Osteoblast (primary cell): ENCODE data around the gene PRAC1. TPM values are rescaled to one million over a fixed set of nuclear protein-coding genes. Genes with fewer than 3 reads are reported as not detected.

ENCODE experiments used
- DNase-seq: peaks from one replicate; pipeline ENCODE4 v3.0.0; 2011; ENCODE audit warnings: low spot score, mixed read lengths; ENCODE audit not compliant: insufficient read length; ENCODE audit errors: missing footprints
- H2AFZ ChIP-seq: 2 replicates; pipeline ENCODE4 v1.6.0; 2011; ENCODE audit warnings: mild to moderate bottlenecking, low read length
- H3K27ac ChIP-seq: 2 replicates; pipeline ENCODE4 v1.5.1; 2011; ENCODE audit warnings: mild to moderate bottlenecking, low read depth, low read length, moderate library complexity
- H3K27me3 ChIP-seq: 2 replicates; pipeline ENCODE4 v1.6.0; 2012; ENCODE audit warnings: mild to moderate bottlenecking, control low read depth, inconsistent platforms, low read length, moderate library complexity; ENCODE audit not compliant: insufficient read depth
- H3K36me3 ChIP-seq: 2 replicates; pipeline ENCODE4 v1.5.1; 2011; ENCODE audit warnings: mild to moderate bottlenecking, low read length, control low read depth, moderate library complexity; ENCODE audit not compliant: insufficient read depth
- H3K4me1 ChIP-seq: 2 replicates; pipeline ENCODE4 v1.5.1; 2011; ENCODE audit warnings: mild to moderate bottlenecking, low read length, control low read depth, moderate library complexity; ENCODE audit not compliant: insufficient read depth
- H3K4me2 ChIP-seq: 2 replicates; pipeline ENCODE4 v1.6.0; 2011; ENCODE audit warnings: mild to moderate bottlenecking, low read length; ENCODE audit not compliant: insufficient read depth
- H3K4me3 ChIP-seq: fragments of 200-600 bp; sonication (generic); 3 replicates; pipeline ENCODE4 v1.5.1; 2012; ENCODE audit warnings: mild to moderate bottlenecking, low read length, inconsistent platforms; ENCODE audit not compliant: insufficient read depth
- H3K79me2 ChIP-seq: 2 replicates; pipeline ENCODE4 v1.6.0; 2012; ENCODE audit warnings: mild to moderate bottlenecking, low read length, control low read depth, inconsistent platforms; ENCODE audit not compliant: insufficient read depth
- H3K9me3 ChIP-seq: 2 replicates; pipeline ENCODE4 v1.5.1; 2011; ENCODE audit warnings: low read depth, low read length, control low read depth
- H4K20me1 ChIP-seq: 2 replicates; pipeline ENCODE4 v1.6.0; 2012; ENCODE audit warnings: mild to moderate bottlenecking, low read length, control low read depth; ENCODE audit not compliant: insufficient read depth
- total RNA-seq: library from RNA; depleted of rRNA; stranded (reverse); fragments of >200 nt; gene quantifications from 2 replicates; pipeline ENCODE4 v1.2.3, GENCODE V29; 2012
- TF ChIP-seq, protein P1 (sequence below): IDR thresholded peaks from 2 replicates; pipeline ENCODE4 v1.5.1; 2011; ENCODE audit warnings: mild to moderate bottlenecking, low read depth, low read length, moderate library complexity; ENCODE audit errors: extremely low read depth

The PRAC1 gene
- total RNA-seq, 1 donor, result not detected

DNA sequence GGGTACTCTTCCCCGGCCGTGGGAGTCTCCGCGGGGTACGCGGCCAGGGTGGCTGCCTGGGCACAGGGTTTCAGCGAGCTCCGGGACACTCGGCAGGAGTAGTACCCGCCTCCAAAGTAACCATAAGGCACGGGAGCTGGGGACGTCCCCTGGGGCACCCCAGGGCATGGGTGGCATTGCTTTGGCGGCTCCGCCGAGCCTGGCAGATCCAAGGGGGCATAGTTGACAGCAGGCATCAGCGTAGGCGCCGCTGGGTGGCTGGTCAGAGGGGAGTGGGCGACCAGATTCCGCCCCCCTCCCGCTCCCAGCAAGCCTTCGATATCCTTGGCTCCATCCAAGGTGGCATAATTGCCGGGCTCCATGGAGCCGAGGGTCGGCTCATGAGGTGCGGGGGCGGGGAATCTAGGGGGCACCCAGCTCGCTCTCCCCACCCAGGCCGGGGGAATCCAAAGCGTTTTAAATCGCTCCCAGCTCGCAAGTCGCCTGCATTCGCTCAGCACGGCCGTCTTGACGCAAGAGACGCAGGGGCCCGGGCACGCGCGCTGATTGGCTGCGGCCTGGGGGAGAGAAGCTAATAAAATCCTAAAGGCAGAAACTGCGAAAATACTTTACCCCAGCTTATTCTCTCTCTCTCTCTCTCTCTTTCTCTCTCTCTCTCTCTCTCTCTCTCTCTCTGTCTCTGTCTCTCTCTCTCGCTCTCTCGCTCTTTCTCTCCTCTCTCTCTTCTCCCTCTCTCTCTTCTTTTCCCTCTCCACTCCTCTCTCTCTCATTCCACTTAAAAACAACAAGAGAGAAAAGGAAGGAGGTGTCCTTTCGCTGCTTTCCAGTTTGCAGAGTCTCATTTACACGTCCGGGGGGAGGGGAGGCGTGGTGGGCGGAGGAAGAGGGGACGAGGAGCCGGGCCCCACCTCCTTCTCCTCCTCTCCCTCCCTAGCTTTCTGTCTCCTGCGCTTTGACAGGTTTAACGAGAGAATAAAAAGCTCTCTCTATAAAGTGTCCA, 6.2 kb upstream of the PRAC1 start, which contains the start of gene HOXB13:
Gene HOXB13, minus strand, starts transcription at position 519 of the 1,000 bp plus-strand sequence. Its CDS starts 157 bp downstream, at position 362.
- Histone ChIP-seq H3K4me2 (no peak within 1 kb of the TSS), H3K9me3 (no peaks in the 10 kb centered on the region), H3K36me3 (no peaks in the 10 kb centered on the region), H2AFZ (no peak within 1 kb of the TSS), H3K27ac (no peak within 1 kb of the TSS), H4K20me1 (peaks cover 3% of the 10 kb centered on the region), H3K79me2 (no peaks in the 10 kb centered on the region), H3K27me3 (peaks cover 99% of the 10 kb centered on the region), H3K4me1 (peaks cover 5% of the 10 kb centered on the region), H3K4me3 (no peak within 1 kb of the TSS)
- no peak for DNase-seq
- TF ChIP-seq, protein P1, sequence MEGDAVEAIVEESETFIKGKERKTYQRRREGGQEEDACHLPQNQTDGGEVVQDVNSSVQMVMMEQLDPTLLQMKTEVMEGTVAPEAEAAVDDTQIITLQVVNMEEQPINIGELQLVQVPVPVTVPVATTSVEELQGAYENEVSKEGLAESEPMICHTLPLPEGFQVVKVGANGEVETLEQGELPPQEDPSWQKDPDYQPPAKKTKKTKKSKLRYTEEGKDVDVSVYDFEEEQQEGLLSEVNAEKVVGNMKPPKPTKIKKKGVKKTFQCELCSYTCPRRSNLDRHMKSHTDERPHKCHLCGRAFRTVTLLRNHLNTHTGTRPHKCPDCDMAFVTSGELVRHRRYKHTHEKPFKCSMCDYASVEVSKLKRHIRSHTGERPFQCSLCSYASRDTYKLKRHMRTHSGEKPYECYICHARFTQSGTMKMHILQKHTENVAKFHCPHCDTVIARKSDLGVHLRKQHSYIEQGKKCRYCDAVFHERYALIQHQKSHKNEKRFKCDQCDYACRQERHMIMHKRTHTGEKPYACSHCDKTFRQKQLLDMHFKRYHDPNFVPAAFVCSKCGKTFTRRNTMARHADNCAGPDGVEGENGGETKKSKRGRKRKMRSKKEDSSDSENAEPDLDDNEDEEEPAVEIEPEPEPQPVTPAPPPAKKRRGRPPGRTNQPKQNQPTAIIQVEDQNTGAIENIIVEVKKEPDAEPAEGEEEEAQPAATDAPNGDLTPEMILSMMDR, result no peak

DNA sequence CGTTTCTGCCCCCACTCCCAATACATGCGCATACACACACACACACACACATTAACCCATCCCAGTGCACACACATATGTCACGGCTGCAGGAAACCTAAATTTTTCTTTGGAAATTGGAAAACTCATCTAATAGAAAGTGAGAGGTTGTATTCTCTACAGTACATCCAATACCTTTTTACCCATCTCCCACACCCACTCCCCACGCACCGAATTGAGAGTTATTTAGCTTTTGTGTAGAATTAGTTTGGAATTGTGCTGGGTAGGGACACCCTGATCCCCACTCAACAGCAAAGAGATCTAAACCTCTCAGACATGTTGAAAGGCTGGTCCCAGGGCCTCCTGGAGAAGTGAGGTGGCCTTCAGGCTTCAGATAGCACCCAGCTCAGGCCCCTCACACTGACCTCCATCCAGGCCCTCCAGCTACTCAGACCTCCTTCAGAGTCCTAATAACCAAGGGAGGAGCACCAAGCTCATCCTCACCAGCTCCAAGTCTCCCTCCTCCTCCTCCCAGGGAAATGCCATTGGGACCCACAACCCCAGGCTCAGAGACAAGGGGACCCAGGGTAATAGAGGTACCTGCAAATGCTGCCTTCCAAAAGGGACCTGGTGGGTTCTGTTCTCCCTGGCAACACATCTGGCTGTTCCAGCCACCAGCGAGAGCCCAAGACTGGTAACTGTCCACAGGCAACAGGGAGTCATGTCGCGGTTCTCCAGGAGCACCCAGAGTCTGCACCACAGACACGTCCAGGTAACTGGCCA, 5.3 kb upstream of the PRAC1 start:
- H3K4me1 ChIP-seq, result peaks cover 5% of the 10 kb centered on the region

DNA sequence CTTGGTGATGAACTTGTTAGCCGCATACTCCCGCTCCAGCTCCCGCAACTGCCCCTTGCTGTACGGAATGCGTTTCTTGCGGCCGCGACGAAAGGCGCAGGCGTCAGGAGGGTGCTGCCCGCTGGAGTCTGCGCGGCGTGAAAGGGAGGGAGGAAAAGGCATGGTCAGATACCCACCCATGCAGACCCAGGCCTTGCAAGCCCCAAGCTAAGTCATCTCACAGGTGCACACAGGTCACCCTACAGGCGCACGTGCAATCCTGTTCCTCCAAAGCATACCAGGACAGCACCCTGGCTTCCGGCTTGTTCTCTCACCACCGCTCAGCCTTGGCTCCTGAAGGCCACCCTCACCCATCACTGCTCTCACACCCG, 4.6 kb upstream of the PRAC1 start:
- Histone ChIP-seq H3K36me3 (no peaks in the 10 kb centered on the region), H3K9me3 (no peaks in the 10 kb centered on the region), H3K4me2 (no peak overlapping the region), H3K27ac (no peak overlapping the region), H3K27me3 (peaks cover 99% of the 10 kb centered on the region), H3K4me3 (no peak overlapping the region), H4K20me1 (peaks cover 3% of the 10 kb centered on the region), H3K79me2 (no peaks in the 10 kb centered on the region), H2AFZ (no peak overlapping the region), H3K4me1 (peaks cover 5% of the 10 kb centered on the region)
- TF ChIP-seq, protein P1, result no peak
- no peak for DNase-seq

More for the DNA sequence above, 5.3 kb upstream of the PRAC1 start:
- H3K79me2 ChIP-seq, result no peaks in the 10 kb centered on the region
- no peaks in the 10 kb centered on the region for H3K36me3 ChIP-seq
- H3K4me2 ChIP-seq, result no peak overlapping the region
- peaks cover 99% of the 10 kb centered on the region for H3K27me3 ChIP-seq
- H3K4me3 ChIP-seq, result no peak overlapping the region
- no peak overlapping the region for H2AFZ ChIP-seq
- H3K9me3 ChIP-seq, result no peaks in the 10 kb centered on the region
- DNase-seq, result no peak
- TF ChIP-seq, protein P1, result no peak
- H3K27ac ChIP-seq, result no peak overlapping the region
- H4K20me1 ChIP-seq, result peaks cover 3% of the 10 kb centered on the region
